Astrocyte (in vitro differentiated cells and primary cell): ENCODE results near the gene ZNF775. TPM values are rescaled to one million over a fixed set of nuclear protein-coding genes. Genes with fewer than 3 reads are reported as not detected.

Experiments used
- DNase-seq: peaks from one replicate; pipeline ENCODE4 v3.0.0-alpha.2; 2010; ENCODE audit warnings: low read depth
- FAIRE-seq: peaks from 2 replicates; lab custom pipeline; 2011; peaks lifted over from hg19 to GRCh38; lab: Jason Lieb, UNC
- H2AFZ ChIP-seq: 2 replicates; pipeline ENCODE4 v1.6.0; 2012; ENCODE audit warnings: low read depth, low read length, inconsistent platforms
- H3K27ac ChIP-seq: 2 replicates; pipeline ENCODE4 v1.5.1; 2011; ENCODE audit warnings: low read depth, low read length, inconsistent platforms
- H3K27me3 ChIP-seq: 2 replicates; pipeline ENCODE4 v1.6.0; 2011; ENCODE audit warnings: low read length, inconsistent platforms; ENCODE audit not compliant: insufficient read depth
- H3K36me3 ChIP-seq: 2 replicates; pipeline ENCODE4 v1.5.1; 2011; ENCODE audit warnings: low read length, inconsistent platforms; ENCODE audit not compliant: insufficient read depth
- H3K4me1 ChIP-seq: 2 replicates; pipeline ENCODE4 v1.5.1; 2011; ENCODE audit warnings: low read length, inconsistent platforms; ENCODE audit not compliant: insufficient read depth
- H3K4me2 ChIP-seq: 2 replicates; pipeline ENCODE4 v1.6.0; 2012; ENCODE audit warnings: low read length, inconsistent platforms
- H3K4me3 ChIP-seq: 2 replicates; pipeline ENCODE4 v1.5.1; 2011; ENCODE audit warnings: low read depth, mild to moderate bottlenecking, low read length, inconsistent platforms; ENCODE audit not compliant: insufficient read depth
- H3K79me2 ChIP-seq: 2 replicates; pipeline ENCODE4 v1.6.0; 2012; ENCODE audit warnings: mild to moderate bottlenecking, low read length, inconsistent platforms; ENCODE audit not compliant: insufficient read depth
- H3K9ac ChIP-seq: 2 replicates; pipeline ENCODE4 v1.6.0; 2012; ENCODE audit warnings: mild to moderate bottlenecking, low read length, inconsistent platforms
- H3K9me3 ChIP-seq: 2 replicates; pipeline ENCODE4 v1.5.1; 2012; ENCODE audit warnings: low read depth, mild to moderate bottlenecking, low read length, inconsistent platforms; ENCODE audit not compliant: insufficient read depth
- H4K20me1 ChIP-seq: 2 replicates; pipeline ENCODE4 v1.6.0; 2012; ENCODE audit warnings: low read length, inconsistent platforms; ENCODE audit not compliant: insufficient read depth
- H3K27ac Mint-ChIP-seq: one replicate; pipeline ENCODE4 v1.8.0; 2021; ENCODE audit warnings: mild to moderate bottlenecking, mixed read lengths; ENCODE audit not compliant: unreplicated experiment
- H3K27me3 Mint-ChIP-seq: one replicate; pipeline ENCODE4 v1.8.0; 2021; ENCODE audit warnings: low read depth, mixed read lengths; ENCODE audit not compliant: unreplicated experiment
- H3K36me3 Mint-ChIP-seq: one replicate; pipeline ENCODE4 v1.8.0; 2021; ENCODE audit warnings: low read depth, mixed read lengths; ENCODE audit not compliant: unreplicated experiment
- H3K4me1 Mint-ChIP-seq: one replicate; pipeline ENCODE4 v1.8.0; 2021; ENCODE audit warnings: low read depth, mixed read lengths; ENCODE audit not compliant: unreplicated experiment
- H3K4me3 Mint-ChIP-seq: one replicate; pipeline ENCODE4 v1.8.0; 2021; ENCODE audit warnings: mild to moderate bottlenecking, moderate library complexity, mixed read lengths; ENCODE audit not compliant: unreplicated experiment
- H3K9me3 Mint-ChIP-seq: one replicate; pipeline ENCODE4 v1.8.0; 2021; ENCODE audit warnings: mild to moderate bottlenecking, mixed read lengths; ENCODE audit not compliant: unreplicated experiment
- CTCF ChIP-seq: IDR thresholded peaks from 2 replicates; pipeline ENCODE4 v1.5.1; 2011; ENCODE audit warnings: low read depth, mild to moderate bottlenecking, inconsistent platforms, low read length, moderate library complexity; ENCODE audit not compliant: insufficient read depth
- EZH2 ChIP-seq: IDR thresholded peaks from 2 replicates; pipeline ENCODE4 v1.6.1; 2012; ENCODE audit warnings: mild to moderate bottlenecking, low read length, inconsistent platforms; ENCODE audit not compliant: insufficient read depth
- total RNA-seq: library from RNA; stranded (reverse); gene quantifications from 2 replicates; pipeline ENCODE4 v1.2.1, GENCODE V29; 2021

The ZNF775 gene
- total RNA-seq, 1 donor from 2014 or later = 6.5 TPM

- peaks cover 4% of the 10 kb centered on the region for H3K36me3 Mint-ChIP-seq
- peaks cover 25% of the 10 kb centered on the region for H4K20me1 ChIP-seq
- DNase-seq = no peak
- peaks cover 27% of the 10 kb centered on the region for H3K4me1 Mint-ChIP-seq
- TF ChIP-seq CTCF = no peak
- TF ChIP-seq EZH2 = no peak
- no peak overlapping the region for H3K9ac ChIP-seq
- H3K79me2 ChIP-seq = peaks cover 2% of the 10 kb centered on the region
- no peaks in the 10 kb centered on the region for H3K27me3 ChIP-seq
- no peak overlapping the region for H3K4me3 ChIP-seq
- FAIRE-seq = no peak
- H3K4me1 ChIP-seq = peaks cover 9% of the 10 kb centered on the region
- H3K27ac ChIP-seq = no peak overlapping the region
- H3K27me3 Mint-ChIP-seq = no peaks in the 10 kb centered on the region
- no peaks in the 10 kb centered on the region for H3K9me3 ChIP-seq
- no peaks in the 10 kb centered on the region for H3K36me3 ChIP-seq
- no peak overlapping the region for H3K27ac Mint-ChIP-seq
- no peak overlapping the region for H3K4me2 ChIP-seq
- no peak overlapping the region for H2AFZ ChIP-seq
- no peaks in the 10 kb centered on the region for H3K9me3 Mint-ChIP-seq
- no peak overlapping the region for H3K4me3 Mint-ChIP-seq
Measured at GRCh38 chr7:150396426-150396825, 17.3 kb downstream of the ZNF775 start.

- Histone ChIP-seq H3K27ac (no peak overlapping the region), H3K79me2 (peaks cover 2% of the 10 kb centered on the region), H3K4me2 (no peak overlapping the region), H3K9me3 (no peaks in the 10 kb centered on the region), H3K27me3 (no peaks in the 10 kb centered on the region), H3K9ac (no peak overlapping the region), H4K20me1 (peaks cover 25% of the 10 kb centered on the region), H3K4me1 (peaks cover 9% of the 10 kb centered on the region), H2AFZ (no peak overlapping the region), H3K36me3 (no peaks in the 10 kb centered on the region), H3K4me3 (no peak overlapping the region)
- DNase-seq = no peak
- no peak for FAIRE-seq
- TF ChIP-seq EZH2 = no peak
- no peak for TF ChIP-seq CTCF
- Mint-ChIP-seq H3K4me1 (peaks cover 31% of the 10 kb centered on the region), H3K9me3 (no peaks in the 10 kb centered on the region), H3K4me3 (no peak overlapping the region), H3K27me3 (no peaks in the 10 kb centered on the region), H3K36me3 (peaks cover 4% of the 10 kb centered on the region), H3K27ac (no peak overlapping the region)
Measured at GRCh38 chr7:150396851-150397260, 17.7 kb downstream of the ZNF775 start.

- DNase-seq = no peak
- TF ChIP-seq CTCF = no peak
- TF ChIP-seq EZH2 = no peak
- Mint-ChIP-seq H3K4me3 (no peak overlapping the region), H3K27ac (no peak overlapping the region), H3K4me1 (peaks cover 38% of the 10 kb centered on the region), H3K27me3 (no peaks in the 10 kb centered on the region), H3K9me3 (no peaks in the 10 kb centered on the region), H3K36me3 (peaks cover 6% of the 10 kb centered on the region)
- peaks cover 25% of the 10 kb centered on the region for H4K20me1 ChIP-seq
- no peak overlapping the region for H3K9ac ChIP-seq
- H3K27me3 ChIP-seq = no peaks in the 10 kb centered on the region
- H3K4me2 ChIP-seq = no peak overlapping the region
- no peak for FAIRE-seq
- peaks cover 2% of the 10 kb centered on the region for H3K79me2 ChIP-seq
- no peaks in the 10 kb centered on the region for H3K9me3 ChIP-seq
- H3K4me1 ChIP-seq = peaks cover 9% of the 10 kb centered on the region
- H3K36me3 ChIP-seq = no peaks in the 10 kb centered on the region
- no peak overlapping the region for H3K4me3 ChIP-seq
- H2AFZ ChIP-seq = no peak overlapping the region
- H3K27ac ChIP-seq = no peak overlapping the region
Measured at GRCh38 chr7:150397346-150398107, 18.4 kb downstream of the ZNF775 start.
